Measurements from ENCODE around the gene FGD5. TPM values are rescaled to one million over a fixed set of nuclear protein-coding genes. Genes with fewer than 3 reads are reported as not detected.
A peak's percentile ranks its signal among the peaks of the same experiment; 100 is the strongest.

The FGD5 gene
- total RNA-seq, 4 donors from 2014 or later = 10.0 to 66.8 (median 19.2) TPM

- Histone ChIP-seq H3K4me3 (no peak overlapping the region), H3K27me3 (no peaks in the 10 kb centered on the region), H3K4me1 (no peaks in the 10 kb centered on the region), H3K36me3 (no peaks in the 10 kb centered on the region), H3K27ac (no peak overlapping the region), H3K9me3 (no peaks in the 10 kb centered on the region)
- intact Hi-C loops (cut with DNase I; ENCODE audit: low total_unique reads) = no loop called here
- TF ChIP-seq POLR2A (IDR thresholded peaks at IDR 0.05) = no peak
- TF ChIP-seq CTCF (IDR thresholded peaks at IDR 0.05) = peak in 1 of 4 experiments; percentile 7
- no peak for DNase-seq
Observed at GRCh38 chr3:14861446-14862302, 42.9 kb downstream of the FGD5 start.

DNA sequence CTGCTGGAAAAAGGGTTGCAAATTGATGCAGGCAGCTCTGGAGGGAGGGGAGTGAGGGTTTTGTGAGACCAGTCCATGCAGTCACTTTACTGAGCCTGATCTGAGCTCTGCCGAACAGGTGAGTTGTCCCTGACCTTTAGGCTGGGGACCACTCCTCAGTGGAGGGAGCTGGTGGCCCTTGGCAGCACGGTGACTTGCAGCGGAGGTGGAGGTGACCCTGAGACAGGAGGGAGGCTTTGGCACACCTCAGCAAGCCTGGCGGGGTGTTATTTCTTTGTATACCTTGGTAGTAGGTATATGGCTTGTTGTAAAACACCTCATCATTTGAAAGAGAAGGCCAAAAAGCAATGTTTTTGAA lies 43.5 kb downstream of the FGD5 start:
- H3K27me3 ChIP-seq = no peaks in the 10 kb centered on the region
- no peak overlapping the region for H3K4me3 ChIP-seq
- no peaks in the 10 kb centered on the region for H3K9me3 ChIP-seq
- no peaks in the 10 kb centered on the region for H3K4me1 ChIP-seq
- H3K27ac ChIP-seq = no peak overlapping the region
- no peak for TF ChIP-seq POLR2A (IDR thresholded peaks at IDR 0.05)
- no peak for TF ChIP-seq CTCF (IDR thresholded peaks at IDR 0.05)
- intact Hi-C loops (cut with DNase I; ENCODE audit: low total_unique reads) = no loop called here
- H3K36me3 ChIP-seq = no peaks in the 10 kb centered on the region
- no peak for DNase-seq

DNA sequence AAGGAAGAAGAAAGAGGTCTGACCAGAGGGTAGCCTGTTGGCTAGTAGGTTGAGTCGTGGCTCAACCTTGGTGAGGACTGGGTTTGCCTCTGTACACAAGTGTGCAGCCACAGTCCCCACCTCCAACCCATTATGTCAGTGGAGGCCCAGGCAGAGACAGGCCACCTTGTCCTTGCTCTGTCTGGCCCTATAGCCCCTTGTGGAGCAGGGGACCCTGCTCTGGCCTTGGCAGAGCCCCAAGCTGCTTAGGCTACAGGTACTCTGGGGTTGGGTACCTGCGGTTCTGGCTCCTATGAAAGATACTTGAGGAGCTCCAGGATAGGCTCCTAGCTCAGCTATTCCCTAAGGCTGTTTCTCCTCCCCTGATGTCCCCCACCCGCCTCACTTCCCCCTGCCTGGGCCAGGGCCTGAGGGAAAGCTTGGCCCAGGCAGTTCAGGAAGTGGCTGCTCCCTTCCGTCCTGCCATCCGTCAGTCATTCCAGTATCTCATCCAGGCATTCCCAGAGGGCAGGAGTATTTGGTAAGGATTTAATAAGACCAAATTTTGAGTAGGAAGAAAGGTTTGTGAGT lies 44.0 kb downstream of the FGD5 start:
- Histone ChIP-seq H3K27ac (no peak overlapping the region), H3K4me1 (no peaks in the 10 kb centered on the region), H3K36me3 (no peaks in the 10 kb centered on the region), H3K27me3 (no peaks in the 10 kb centered on the region), H3K4me3 (no peak overlapping the region), H3K9me3 (no peaks in the 10 kb centered on the region)
- no peak for DNase-seq
- TF ChIP-seq POLR2A (IDR thresholded peaks at IDR 0.05) = no peak
- no peak for TF ChIP-seq CTCF (IDR thresholded peaks at IDR 0.05)
- intact Hi-C loops (cut with DNase I; ENCODE audit: low total_unique reads) = no loop called here

- intact Hi-C loops (cut with DNase I; ENCODE audit: low total_unique reads) = no loop called here
- H3K36me3 ChIP-seq = no peaks in the 10 kb centered on the region
- H3K27me3 ChIP-seq = no peaks in the 10 kb centered on the region
- H3K9me3 ChIP-seq = no peaks in the 10 kb centered on the region
- no peak for TF ChIP-seq POLR2A (IDR thresholded peaks at IDR 0.05)
- peak in 1 of 4 experiments; percentile 25 for TF ChIP-seq CTCF (IDR thresholded peaks at IDR 0.05)
- no peak overlapping the region for H3K4me3 ChIP-seq
- no peaks in the 10 kb centered on the region for H3K4me1 ChIP-seq
- H3K27ac ChIP-seq = no peak overlapping the region
- no peak for DNase-seq
Observed at GRCh38 chr3:14863333-14864100, 44.8 kb downstream of the FGD5 start.

DNA sequence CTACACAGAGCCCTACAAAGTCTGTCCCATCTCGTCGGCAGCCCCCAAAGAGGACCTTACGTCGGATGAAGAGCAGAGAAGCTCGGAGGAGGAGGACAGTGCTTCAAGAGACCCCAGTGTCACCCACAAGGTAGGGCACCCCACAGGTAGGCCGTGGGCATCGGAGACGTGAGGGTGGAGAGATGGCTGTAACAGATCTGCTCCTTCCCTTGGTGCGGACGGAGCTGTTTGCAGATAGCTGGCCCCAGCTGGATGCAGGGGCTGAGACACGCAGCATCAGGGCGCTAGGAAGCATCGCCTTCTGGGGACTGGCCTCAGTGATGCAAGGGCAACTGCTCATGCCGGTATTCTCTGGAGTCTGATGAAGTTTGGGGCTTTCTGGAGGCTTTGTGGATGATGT lies 45.4 kb downstream of the FGD5 start:
- no peak overlapping the region for H3K4me3 ChIP-seq
- DNase-seq = no peak
- H3K4me1 ChIP-seq = no peaks in the 10 kb centered on the region
- H3K27me3 ChIP-seq = no peaks in the 10 kb centered on the region
- intact Hi-C loops (cut with DNase I; ENCODE audit: low total_unique reads) = no loop called here
- H3K36me3 ChIP-seq = no peaks in the 10 kb centered on the region
- TF ChIP-seq POLR2A (IDR thresholded peaks at IDR 0.05) (no peak), CTCF (IDR thresholded peaks at IDR 0.05) (no peak)
- no peaks in the 10 kb centered on the region for H3K9me3 ChIP-seq
- no peak overlapping the region for H3K27ac ChIP-seq

Data from uterus (tissue), 4 donors.